Measurements from ENCODE around the gene URAD. TPM values are rescaled to one million over a fixed set of nuclear protein-coding genes. Genes with fewer than 3 reads are reported as not detected.

Gene URAD
- polyA plus RNA-seq, 1 donor = not detected

DNA sequence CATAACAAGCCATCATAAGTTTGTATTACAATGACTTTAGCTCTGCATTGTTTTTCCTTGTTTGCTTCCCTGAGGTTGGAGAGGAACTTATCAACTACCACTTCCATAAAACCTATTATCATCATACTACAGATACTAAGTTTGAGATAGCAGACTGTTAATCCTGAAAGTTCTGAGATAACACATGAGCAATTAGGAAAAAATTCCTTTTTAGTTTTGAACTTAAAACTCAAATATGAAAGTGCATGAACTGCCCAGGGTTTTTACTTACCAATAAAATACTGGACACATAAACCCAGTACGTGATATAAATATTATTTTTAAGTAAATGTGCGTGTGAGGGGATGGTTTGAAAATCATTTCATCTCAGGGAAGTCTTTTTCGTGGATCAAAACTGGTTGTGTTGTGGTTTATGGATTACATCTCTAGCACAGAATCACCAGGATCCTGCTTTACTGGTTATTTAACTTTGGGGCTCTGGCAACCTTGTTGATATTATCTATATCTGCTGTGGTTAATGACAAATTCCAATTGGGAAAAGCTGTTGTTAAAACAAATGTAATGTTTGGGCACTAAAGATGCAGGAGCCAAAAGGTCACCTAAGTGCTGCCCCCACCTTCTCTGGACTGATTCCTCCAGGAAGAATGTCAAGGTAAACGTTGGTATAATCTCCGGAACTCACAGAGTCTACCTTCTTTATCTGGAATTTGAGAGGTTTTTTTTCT, 31.8 kb downstream of the URAD start:
- DNase-seq (ENCODE audit: low read depth) = no peak

GRCh38 chr13:27955014-27955591, 33.4 kb downstream of the URAD start:
- DNase-seq (ENCODE audit: low read depth) = no peak

GRCh38 chr13:27954406-27954851, 34.1 kb downstream of the URAD start:
- no peak for DNase-seq (ENCODE audit: low read depth)

DNA sequence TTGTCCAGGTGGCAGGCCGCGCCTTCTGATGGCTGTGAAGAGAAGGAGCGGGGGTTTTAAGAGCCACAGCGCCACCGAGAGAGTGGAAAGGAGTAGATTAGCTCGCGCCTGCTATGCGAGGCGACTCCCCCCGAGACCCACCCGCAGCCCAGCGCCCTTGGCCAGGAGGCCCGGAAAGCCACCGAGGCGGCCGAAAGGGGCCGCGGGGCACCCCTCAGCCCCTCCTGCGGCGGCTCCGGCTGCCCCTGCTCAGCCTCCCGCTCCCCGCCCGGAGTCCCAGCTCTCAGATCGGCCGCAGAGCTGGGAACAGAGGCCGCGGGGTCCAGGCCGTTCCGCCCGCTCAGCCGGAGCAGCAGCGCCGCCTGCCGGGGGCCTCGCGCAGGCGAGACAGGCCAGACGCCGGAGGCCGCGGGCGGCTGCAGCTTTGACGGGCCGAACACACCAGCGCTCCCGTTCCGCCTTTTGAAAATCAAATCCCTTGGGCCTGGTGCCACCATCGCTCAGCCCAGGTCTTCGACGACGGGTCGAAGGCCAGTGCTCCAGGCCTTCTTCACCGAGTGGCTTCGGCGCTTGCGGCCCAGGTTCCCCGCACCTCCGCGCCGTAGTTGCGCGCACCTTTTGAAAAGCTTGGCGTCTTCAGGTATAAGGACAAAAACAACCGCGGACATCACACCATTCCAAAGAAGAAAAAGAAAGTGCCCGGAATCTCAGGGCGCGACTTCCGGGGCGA, 34.7 kb downstream of the URAD start:
- peak; percentile 11 for DNase-seq (ENCODE audit: low read depth)

DNA sequence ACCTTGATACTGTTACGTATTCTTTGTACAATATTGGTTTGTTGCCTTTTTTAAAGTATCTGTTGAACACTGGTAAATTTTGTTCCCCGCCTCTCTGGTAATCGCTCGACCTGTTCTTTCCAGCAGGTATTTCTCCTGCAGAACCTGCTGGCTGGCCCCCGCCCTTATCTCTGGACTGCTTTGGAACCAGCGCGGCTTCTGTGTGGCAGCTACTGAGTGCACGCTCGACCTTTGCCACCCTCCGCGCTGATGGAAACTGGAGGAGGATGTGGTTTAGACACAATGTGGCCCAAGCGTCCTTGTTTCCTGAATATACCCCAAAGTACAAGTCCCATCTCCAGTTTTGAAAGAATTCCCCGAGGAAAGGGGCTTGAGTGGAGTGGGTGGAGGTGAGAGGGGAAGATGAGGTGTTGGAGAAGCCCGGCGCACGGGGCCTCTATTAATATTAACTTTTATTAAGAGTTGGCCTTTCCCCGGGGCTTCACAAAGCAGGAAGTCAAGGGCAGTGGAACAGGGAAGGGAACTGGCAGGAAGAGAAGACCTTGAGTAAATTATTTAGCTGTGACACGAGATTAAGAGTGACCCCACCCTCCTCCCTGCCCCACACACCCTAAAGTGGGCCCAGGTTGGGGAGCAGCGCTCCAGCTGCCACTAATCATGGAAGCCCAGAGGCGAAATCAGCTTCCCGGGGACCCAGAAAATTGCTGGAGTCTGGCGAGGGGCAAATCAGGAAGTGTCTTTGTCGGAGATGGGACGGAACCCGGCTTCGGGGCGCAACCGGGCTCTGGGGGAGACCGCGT, 35.4 kb downstream of the URAD start:
- no peak for DNase-seq (ENCODE audit: low read depth)

DNA sequence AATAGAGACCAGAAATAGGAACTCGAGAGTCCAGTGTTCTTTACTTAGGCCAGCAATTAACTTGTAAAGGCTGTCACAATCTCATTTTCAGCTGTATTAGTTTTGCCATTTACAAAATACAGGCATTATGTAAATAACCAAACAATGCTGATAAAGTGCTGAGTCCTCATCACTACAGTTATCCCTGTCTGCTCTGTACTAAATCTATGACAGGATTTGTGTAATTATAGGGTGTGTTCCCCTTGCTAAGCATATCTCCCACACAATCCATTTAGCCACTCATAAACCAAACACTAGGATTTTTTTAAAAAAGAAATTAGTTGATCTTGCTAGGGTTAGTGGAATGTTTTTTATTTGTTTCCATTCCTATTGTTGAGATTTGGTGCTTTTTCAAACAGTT, 45.5 kb downstream of the URAD start:
- no peak for DNase-seq (ENCODE audit: low read depth)

GRCh38 chr13:27933580-27934328, 54.7 kb downstream of the URAD start:
- no peak for DNase-seq (ENCODE audit: low read depth)

DNA sequence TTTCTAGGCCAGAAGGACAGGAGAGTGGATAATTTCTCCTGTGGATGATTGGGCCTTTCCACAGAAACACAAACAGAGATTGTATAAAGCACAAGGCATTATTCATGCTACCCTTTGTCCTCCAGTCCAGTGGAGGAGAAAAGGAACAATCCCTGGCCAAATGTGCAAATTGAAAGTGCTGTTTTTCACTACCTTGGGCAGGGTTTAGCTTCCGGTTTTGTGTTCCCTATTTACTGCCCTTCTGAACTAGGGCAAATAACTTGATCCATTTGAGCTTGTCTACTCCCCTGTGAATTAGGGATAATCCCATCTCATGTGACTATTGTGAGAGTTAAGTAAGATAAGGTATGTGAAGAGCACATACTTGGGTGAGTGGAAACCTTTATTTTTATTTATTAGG, 55.4 kb downstream of the URAD start:
- no peak for DNase-seq (ENCODE audit: low read depth)

DNA sequence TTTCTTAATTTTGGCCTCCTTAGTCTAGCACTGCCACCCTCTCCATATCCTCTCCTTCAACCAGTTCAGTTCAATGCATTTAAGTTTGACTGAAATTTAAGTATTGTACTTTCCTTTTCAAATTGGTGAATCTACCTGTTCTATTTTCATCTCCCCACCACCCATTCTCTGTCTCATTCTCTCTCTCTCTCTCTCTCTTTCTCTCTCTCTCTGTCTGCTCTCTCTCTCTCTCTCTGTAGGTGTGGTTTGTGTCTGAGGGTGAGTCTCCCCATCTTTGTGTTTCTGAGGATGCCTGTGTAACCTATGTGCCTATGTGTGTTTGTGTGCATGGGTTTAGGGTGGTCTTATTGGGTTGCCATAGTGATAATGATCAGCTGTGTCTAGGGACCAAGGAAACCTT, 58.6 kb downstream of the URAD start:
- no peak for DNase-seq (ENCODE audit: low read depth)

DNA sequence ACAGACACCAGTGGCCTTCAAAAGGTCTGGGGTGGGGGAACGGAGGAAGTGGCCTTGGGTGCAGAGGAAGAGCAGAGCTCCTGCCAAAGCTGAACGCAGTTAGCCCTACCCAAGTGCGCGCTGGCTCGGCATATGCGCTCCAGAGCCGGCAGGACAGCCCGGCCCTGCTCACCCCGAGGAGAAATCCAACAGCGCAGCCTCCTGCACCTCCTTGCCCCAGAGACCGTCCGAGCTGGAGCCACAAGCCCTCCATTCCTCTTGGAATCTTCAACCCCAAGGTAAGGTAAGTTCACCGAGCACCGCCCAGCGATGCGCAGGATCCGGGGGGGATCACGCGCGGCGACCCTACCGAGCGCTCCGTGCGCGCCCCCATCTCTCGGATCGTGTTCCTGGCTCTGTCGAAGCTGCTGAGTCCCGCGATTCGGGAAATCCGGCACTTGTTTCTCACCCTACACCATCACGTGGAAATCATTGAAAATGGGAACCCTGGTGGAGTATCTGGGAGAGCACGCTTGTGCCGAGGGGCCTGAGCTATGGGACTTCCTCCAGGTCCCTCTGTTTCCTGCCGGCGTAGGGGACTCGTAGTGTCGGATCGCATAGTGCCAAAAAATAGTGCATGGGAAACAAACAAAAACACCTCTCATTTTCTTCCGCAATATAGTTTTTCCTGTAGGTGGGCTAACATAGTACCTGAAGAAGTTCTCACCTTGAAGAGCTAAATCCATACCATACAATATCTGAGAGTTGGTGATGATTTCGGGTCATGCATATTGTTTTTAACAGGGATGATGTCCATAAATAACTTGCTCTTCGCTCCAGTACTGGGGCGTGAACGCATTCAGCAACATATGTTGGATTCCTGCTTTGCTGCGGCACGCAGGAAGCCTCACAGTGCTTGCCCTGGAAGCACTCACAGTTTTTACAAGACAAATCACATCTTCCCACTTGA, 59.4 kb downstream of the URAD start:
- DNase-seq (ENCODE audit: low read depth) = no peak

DNA sequence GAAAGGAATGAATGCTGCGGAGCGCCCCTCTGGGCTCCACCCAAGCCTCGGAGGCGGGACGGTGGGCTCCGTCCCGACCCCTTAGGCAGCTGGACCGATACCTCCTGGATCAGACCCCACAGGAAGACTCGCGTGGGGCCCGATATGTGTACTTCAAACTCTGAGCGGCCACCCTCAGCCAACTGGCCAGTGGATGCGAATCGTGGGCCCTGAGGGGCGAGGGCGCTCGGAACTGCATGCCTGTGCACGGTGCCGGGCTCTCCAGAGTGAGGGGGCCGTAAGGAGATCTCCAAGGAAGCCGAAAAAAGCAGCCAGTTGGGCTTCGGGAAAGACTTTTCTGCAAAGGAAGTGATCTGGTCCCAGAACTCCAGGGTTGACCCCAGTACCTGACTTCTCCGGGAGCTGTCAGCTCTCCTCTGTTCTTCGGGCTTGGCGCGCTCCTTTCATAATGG, 60.1 kb downstream of the URAD start:
- DNase-seq (ENCODE audit: low read depth) = no peak

Other genes starting within 250 kb of the URAD start
- gene GSX1, start 196.2 kb downstream of the URAD start, polyA plus RNA-seq (ENCODE audit: insufficient read length) = not detected
- gene PDX1, start 68.7 kb downstream of the URAD start, polyA plus RNA-seq (ENCODE audit: insufficient read length) = not detected
- gene CDX2, start 19.4 kb downstream of the URAD start, polyA plus RNA-seq (ENCODE audit: insufficient read length) = not detected
- gene FLT3, start 111.9 kb upstream of the URAD start, polyA plus RNA-seq (ENCODE audit: insufficient read length) = 0.15 TPM
- gene PAN3, start 149.9 kb upstream of the URAD start, polyA plus RNA-seq (ENCODE audit: insufficient read length) = 20.8 TPM